ENCODE data around the gene INS.

- TF ChIP-seq CTCF (IDR thresholded peaks at IDR 0.05; ENCODE audit: insufficient read depth, low read depth, low read length): no peak
- no peak for TF ChIP-seq EZH2 (IDR thresholded peaks at IDR 0.05; ENCODE audit: insufficient read depth, low read length)
Observed at GRCh38 chr11:2201542-2201941, 40.5 kb upstream of the INS start.
